NCI-H2107 (cell line): ENCODE data around the gene FAXDC2.
"Not testable (repeated sequence)": the region's sequence is repeated elsewhere in the genome, so short reads cannot be mapped to it uniquely, and the experiment has no call there.

ENCODE experiments used
- DNase-seq: peaks from one replicate; lab custom pipeline; 2025; lab: John Stamatoyannopoulos, UW

The FAXDC2 gene

DNA sequence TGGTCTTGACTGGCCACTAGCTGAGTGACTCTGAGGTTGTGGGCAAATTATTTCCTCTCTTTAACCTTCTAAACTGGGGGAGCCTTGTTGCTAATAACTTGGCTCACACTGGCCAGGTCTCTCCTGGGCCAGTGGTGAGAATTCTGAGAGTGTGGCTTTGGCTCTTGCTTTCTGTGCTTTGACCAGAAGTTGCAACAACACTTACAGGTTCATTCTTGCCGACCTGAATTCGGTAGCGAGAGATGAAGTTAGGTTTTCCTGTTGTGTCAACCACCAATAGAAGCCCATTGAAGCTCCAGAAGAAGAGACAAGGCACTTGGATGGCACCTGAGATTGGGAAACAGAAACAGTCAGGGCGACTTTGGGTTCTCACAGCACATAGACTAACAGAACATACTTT lies 19.8 kb downstream of the FAXDC2 start:
- no peak for DNase-seq

- DNase-seq = no peak
Observed at GRCh38 chr5:154830219-154830595, 20.2 kb downstream of the FAXDC2 start.

DNA sequence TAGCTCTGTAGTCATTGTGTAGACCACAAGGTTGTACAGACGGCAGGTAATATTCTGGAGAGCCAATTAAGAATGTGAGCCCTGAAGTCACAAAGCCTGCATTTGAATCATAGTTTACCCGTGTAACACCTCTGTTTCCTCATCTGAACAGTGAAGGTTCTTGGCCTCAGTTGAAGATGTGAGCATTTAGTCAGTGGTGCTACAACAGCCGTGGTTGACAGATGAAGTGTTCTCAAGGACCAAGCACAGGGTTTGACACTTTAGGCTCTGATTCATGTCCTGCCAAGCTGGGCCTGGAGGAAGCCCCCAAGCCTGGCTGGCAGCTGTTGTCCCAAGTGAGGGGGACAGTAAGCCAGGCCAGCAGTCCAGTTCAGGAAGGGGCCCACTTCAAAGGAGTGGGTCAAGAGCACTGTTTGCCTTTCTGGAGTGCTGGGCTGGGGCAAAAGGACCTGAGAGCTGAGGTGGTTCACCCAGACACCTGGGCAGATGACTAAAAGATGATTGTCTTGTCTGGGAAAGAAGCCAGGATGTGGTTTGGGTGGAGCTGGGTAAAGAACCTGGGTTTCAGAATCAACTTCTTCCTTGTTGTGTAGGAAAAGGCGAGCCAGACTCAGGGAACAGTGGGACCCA lies 20.7 kb downstream of the FAXDC2 start:
- DNase-seq = no peak

- DNase-seq = no peak
Observed at GRCh38 chr5:154829181-154829588, 21.2 kb downstream of the FAXDC2 start.

DNA sequence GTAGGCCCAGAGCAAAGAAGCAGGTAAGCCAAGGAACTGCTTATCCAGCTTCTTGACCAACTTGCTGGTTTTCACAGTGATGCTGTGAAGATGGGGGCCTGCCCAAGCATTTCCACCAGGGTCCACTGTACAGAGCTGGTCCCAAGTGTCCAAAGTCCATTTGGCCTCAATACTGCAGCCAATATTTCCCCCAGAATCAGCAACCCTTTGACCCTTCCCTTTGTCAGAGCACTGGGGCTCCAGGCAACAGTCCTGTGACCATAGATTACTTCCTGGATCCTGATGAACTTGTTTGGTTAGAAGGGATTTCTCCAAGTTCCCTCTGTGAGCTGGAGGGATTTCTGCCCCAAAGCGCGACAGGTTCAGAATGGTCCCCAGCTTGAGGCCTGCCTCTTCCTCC lies 26.3 kb downstream of the FAXDC2 start:
- DNase-seq = no peak

GRCh38 chr5:154823605-154824004 lies 26.8 kb downstream of the FAXDC2 start:
- DNase-seq = no peak

DNA sequence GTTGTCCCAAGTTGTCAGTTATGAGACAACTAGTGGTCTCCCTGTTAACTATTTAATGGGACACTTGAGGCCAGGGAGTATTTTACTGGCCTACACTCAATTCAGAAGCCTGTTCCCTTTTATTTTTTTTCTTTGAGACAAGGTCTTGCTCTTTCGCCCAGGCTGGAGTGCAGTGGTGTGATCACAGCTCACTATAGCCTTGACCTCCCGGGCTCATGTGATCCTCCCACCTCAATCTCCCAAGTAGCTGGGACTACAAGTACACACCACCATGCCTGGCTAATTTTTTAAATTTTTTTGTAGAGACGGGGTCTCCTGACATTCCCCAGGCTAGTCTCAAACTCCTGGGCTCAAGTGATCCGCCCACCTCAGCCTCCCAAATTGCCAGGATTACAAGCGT lies 27.5 kb downstream of the FAXDC2 start:
- not testable (repeated sequence) for DNase-seq

GRCh38 chr5:154820383-154820782 lies 30.0 kb downstream of the FAXDC2 start:
- DNase-seq = no peak

DNA sequence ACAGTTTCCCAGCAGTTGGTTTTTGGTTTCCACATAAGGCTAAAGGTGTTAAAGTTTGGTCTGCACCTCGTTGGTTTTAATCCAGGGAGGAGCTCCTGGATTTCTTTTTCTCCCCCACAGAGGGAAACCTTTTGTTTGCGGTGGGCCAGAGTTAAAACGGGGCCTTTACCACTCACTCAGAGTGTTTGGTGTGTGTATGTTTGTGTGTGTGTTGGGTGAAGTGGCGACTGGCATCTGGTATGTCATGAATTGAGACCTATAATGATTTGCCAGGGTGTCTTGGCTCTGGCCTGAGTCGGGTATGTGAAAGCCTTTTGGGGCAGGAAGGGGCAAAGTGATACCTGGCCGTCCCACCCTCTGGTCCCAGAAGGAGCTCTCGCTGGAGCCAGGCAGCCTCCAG lies 30.9 kb downstream of the FAXDC2 start:
- DNase-seq = no peak

GRCh38 chr5:154818471-154819116 lies 31.8 kb downstream of the FAXDC2 start:
- no peak for DNase-seq

GRCh38 chr5:154817815-154818214 lies 32.6 kb downstream of the FAXDC2 start:
- DNase-seq = no peak

GRCh38 chr5:154816891-154817492 lies 33.4 kb downstream of the FAXDC2 start:
- no peak for DNase-seq

- no peak for DNase-seq
Observed at GRCh38 chr5:154815684-154816247, 34.6 kb downstream of the FAXDC2 start.

DNA sequence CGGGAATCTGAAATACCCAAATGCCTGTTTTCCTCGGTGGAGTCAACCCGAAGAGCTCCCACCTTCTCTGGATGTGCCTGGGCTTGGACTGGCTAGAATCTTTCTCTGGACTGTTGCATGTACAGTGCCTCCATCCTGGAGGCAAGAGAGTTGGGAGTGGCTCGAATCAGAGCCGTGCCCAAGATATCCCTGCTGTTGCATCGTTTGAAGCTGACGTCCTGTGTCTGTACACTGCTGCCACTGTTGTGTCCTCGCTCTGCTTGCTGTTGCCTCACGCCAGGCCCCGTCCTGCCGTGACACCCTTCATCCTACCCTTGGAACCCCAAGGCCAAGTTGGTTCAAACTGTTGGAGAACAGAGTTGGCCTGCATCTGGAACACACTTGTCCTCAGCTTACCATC lies 35.4 kb downstream of the FAXDC2 start:
- no peak for DNase-seq

- DNase-seq = no peak
Observed at GRCh38 chr5:154813736-154814135, 36.7 kb downstream of the FAXDC2 start.

- no peak for DNase-seq
Observed at GRCh38 chr5:154813158-154813557, 37.2 kb downstream of the FAXDC2 start.

- DNase-seq = no peak
Observed at GRCh38 chr5:154811653-154812465, 38.5 kb downstream of the FAXDC2 start.

- no peak for DNase-seq
Observed at GRCh38 chr5:154811239-154811638, 39.2 kb downstream of the FAXDC2 start.

DNA sequence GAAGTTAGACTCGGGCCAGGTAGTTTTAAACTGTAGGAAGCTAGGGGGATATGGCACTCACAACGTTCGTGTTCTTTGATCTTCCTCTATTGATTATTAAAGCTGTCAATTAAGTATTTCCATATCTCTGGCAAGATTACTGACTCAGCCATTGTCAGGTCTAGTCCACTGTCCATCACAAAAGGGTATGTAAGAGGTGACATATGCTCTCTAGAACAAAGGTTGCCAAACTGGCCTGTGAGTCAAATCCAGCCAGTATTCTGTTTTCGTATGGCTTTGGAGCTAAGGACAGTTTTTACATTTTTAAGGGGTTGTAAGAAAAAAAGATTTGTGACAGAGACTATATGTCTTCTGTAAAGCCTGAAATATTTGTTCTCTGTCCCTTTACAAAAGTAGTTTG lies 44.2 kb downstream of the FAXDC2 start:
- DNase-seq = no peak

DNA sequence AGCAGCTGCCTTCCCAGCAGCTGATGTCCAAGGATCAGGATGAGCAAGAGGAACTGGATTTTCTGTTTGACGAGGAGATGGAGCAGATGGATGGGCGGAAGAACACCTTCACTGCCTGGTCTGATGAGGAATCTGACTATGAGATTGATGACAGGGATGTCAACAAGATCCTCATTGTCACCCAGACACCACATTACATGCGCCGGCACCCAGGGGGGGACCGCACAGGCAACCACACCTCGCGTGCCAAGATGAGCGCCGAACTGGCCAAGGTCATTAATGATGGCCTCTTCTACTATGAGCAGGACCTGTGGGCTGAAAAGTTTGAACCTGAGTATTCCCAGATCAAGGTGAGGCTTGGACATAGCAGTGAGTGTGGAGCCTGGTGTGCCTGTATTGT lies 48.4 kb downstream of the FAXDC2 start:
- DNase-seq = no peak

DNA sequence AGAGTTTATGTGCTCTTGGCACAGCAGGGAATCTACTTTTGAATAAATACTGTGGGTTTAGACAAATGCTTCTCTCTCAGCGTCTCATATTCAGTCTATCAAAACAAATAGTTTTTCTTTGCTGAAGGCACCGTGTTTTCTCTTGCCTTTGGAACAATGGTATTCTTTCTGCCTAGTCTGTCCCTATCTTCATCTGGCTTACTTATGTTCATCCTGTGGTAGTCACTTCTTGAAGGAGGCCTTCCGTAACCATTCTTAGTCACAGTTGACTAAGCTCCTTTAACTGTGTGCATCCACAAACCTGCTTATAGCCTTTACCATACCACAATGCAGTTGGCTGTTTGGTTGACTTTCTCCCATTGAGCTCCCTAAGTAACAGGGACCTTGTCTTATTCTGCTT lies 49.3 kb downstream of the FAXDC2 start:
- no peak for DNase-seq

DNA sequence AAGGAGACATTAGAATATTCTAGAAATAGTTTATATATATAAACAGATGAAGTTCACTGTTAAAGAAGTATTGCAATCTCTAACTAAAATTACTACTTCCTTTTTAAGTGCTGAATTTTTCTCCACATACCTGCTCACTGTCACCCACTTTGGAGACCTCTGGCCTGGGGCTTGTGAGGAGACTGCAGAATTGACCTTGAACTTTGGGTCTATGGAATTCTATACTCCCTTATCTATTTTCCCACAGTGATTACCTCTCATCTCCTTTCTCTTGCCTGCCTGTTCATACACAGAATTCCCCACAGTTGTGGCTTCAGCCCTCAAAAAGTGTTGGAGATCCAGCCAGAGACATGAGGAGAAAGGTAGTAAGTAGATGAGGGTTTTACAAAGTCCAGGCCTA lies 49.8 kb downstream of the FAXDC2 start:
- no peak for DNase-seq

- no peak for DNase-seq
Observed at GRCh38 chr5:154797762-154798161, 52.6 kb downstream of the FAXDC2 start.
